HCT116 (cell line): ENCODE measurements around the gene CLGN.

Experiments
- ATF3 ChIP-seq: IDR thresholded peaks from 2 replicates; pipeline ENCODE4 v1.6.1; 2012
- CEBPB ChIP-seq: IDR thresholded peaks from 2 replicates; pipeline ENCODE4 v1.6.1; 2012; ENCODE audit warnings: low read depth
- CTCF ChIP-seq, 3 experiments: fragments of 200-600 bp in 1 of 3; sonication (generic) in 1 of 3; IDR thresholded peaks in 2 of 3; conservative IDR thresholded peaks in 1 of 3; 2 replicates each; pipeline ENCODE4 v1.5.1; 2012 to 2017; ENCODE audit warnings: low read depth in 2 of 3, low read length in 2 of 3, antibody characterized with exemption in 1 of 3, borderline replicate concordance in 1 of 3, control low read depth in 1 of 3, mild to moderate bottlenecking in 1 of 3, mixed read lengths in 1 of 3, mixed run types in 1 of 3, moderate library complexity in 1 of 3; ENCODE audit not compliant: insufficient read depth in 1 of 3
- POLR2A ChIP-seq: IDR thresholded peaks from 2 replicates; pipeline ENCODE4 v1.7.0; 2011; ENCODE audit warnings: borderline replicate concordance; ENCODE audit not compliant: insufficient read depth, insufficient read length; ENCODE audit errors: extremely low read depth
- SRF ChIP-seq: IDR thresholded peaks from 2 replicates; pipeline ENCODE4 v1.6.1; 2012; ENCODE audit warnings: low read depth

DNA sequence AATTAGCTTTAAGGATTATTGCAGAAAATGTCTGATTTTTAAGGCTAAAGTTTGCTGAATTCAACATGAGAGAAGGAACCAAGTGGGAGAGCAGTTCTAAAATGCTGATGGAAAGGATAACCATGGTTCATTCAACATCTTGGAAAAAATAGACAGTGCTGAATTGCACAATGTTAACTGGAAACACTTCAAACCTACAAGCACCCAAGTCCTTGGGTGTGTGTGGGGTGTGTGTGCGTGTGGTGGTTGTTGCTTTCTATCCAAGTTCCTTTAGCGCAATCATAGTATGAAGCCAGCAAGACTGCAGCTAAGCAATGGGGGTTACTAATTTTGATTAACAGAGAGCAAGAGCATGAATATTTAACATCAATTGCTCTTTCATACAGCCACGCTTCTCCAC lies 83.3 kb downstream of the CLGN start:
- no peak for TF ChIP-seq CTCF (IDR thresholded peaks at IDR 0.05 in 2 of 3, conservative IDR thresholded peaks at IDR 0.05 in 1 of 3; ENCODE audit: borderline replicate concordance in 1 of 3, insufficient read depth in 1 of 3, low read depth in 2 of 3, low read length in 2 of 3)
- TF ChIP-seq ATF3: no peak
- no peak for TF ChIP-seq POLR2A
- TF ChIP-seq CEBPB: no peak
- no peak for TF ChIP-seq SRF
